Osteoblast (primary cell): ENCODE results near the gene TMTC1. TPM values are rescaled to one million over a fixed set of nuclear protein-coding genes. Genes with fewer than 3 reads are reported as not detected.

Experiments used
- DNase-seq: peaks from one replicate; pipeline ENCODE4 v3.0.0; 2011; ENCODE audit warnings: low spot score, mixed read lengths; ENCODE audit not compliant: insufficient read length; ENCODE audit errors: missing footprints
- H2AFZ ChIP-seq: 2 replicates; pipeline ENCODE4 v1.6.0; 2011; ENCODE audit warnings: mild to moderate bottlenecking, low read length
- H3K27ac ChIP-seq: 2 replicates; pipeline ENCODE4 v1.5.1; 2011; ENCODE audit warnings: mild to moderate bottlenecking, low read depth, low read length, moderate library complexity
- H3K27me3 ChIP-seq: 2 replicates; pipeline ENCODE4 v1.6.0; 2012; ENCODE audit warnings: mild to moderate bottlenecking, control low read depth, inconsistent platforms, low read length, moderate library complexity; ENCODE audit not compliant: insufficient read depth
- H3K36me3 ChIP-seq: 2 replicates; pipeline ENCODE4 v1.5.1; 2011; ENCODE audit warnings: mild to moderate bottlenecking, low read length, control low read depth, moderate library complexity; ENCODE audit not compliant: insufficient read depth
- H3K4me1 ChIP-seq: 2 replicates; pipeline ENCODE4 v1.5.1; 2011; ENCODE audit warnings: mild to moderate bottlenecking, low read length, control low read depth, moderate library complexity; ENCODE audit not compliant: insufficient read depth
- H3K4me2 ChIP-seq: 2 replicates; pipeline ENCODE4 v1.6.0; 2011; ENCODE audit warnings: mild to moderate bottlenecking, low read length; ENCODE audit not compliant: insufficient read depth
- H3K4me3 ChIP-seq: fragments of 200-600 bp; sonication (generic); 3 replicates; pipeline ENCODE4 v1.5.1; 2012; ENCODE audit warnings: mild to moderate bottlenecking, low read length, inconsistent platforms; ENCODE audit not compliant: insufficient read depth
- H3K79me2 ChIP-seq: 2 replicates; pipeline ENCODE4 v1.6.0; 2012; ENCODE audit warnings: mild to moderate bottlenecking, low read length, control low read depth, inconsistent platforms; ENCODE audit not compliant: insufficient read depth
- H3K9me3 ChIP-seq: 2 replicates; pipeline ENCODE4 v1.5.1; 2011; ENCODE audit warnings: low read depth, low read length, control low read depth
- H4K20me1 ChIP-seq: 2 replicates; pipeline ENCODE4 v1.6.0; 2012; ENCODE audit warnings: mild to moderate bottlenecking, low read length, control low read depth; ENCODE audit not compliant: insufficient read depth
- total RNA-seq: library from RNA; depleted of rRNA; stranded (reverse); fragments of >200 nt; gene quantifications from 2 replicates; pipeline ENCODE4 v1.2.3, GENCODE V29; 2012
- TF ChIP-seq, protein P1 (sequence below): IDR thresholded peaks from 2 replicates; pipeline ENCODE4 v1.5.1; 2011; ENCODE audit warnings: mild to moderate bottlenecking, low read depth, low read length, moderate library complexity; ENCODE audit errors: extremely low read depth

The TMTC1 gene
- total RNA-seq, 1 donor = 50.3 TPM

DNA sequence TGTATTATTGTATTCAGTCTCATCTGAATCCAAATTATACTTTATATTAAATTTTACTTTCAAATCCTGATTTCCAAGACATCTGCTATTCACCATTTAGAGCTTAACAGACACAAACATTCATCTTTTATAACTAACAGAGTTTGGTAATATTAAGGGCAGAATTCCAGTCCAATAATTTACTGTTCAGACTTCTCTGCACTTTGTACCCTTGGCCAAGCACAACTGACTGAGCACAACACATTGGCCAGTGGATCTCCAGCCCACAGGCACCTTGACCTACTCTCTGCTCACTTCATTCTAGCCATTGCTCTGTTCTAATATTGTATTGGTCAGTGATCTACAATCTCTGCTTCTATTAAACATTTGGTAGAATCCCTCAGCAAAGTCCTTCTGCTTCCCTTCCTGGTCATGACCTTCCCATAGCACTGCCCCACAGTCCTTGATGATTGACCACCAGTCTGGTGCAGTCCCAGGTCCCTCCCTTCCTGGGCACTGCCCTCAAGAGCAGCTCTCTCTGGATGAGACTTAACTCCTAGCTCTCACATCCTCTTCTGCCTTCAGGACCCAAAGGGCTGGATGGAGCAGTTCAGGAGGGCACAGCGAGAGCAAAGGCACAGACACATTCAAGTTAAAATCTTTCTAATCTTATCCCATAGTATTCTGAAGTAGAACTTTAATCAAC is 188.5 kb downstream of the TMTC1 start:
- H3K4me3 ChIP-seq = no peak overlapping the region
- no peaks in the 10 kb centered on the region for H3K36me3 ChIP-seq
- no peak for DNase-seq
- peaks cover 20% of the 10 kb centered on the region for H3K4me1 ChIP-seq
- H4K20me1 ChIP-seq = no peaks in the 10 kb centered on the region
- H3K79me2 ChIP-seq = no peaks in the 10 kb centered on the region
- TF ChIP-seq, protein P1, sequence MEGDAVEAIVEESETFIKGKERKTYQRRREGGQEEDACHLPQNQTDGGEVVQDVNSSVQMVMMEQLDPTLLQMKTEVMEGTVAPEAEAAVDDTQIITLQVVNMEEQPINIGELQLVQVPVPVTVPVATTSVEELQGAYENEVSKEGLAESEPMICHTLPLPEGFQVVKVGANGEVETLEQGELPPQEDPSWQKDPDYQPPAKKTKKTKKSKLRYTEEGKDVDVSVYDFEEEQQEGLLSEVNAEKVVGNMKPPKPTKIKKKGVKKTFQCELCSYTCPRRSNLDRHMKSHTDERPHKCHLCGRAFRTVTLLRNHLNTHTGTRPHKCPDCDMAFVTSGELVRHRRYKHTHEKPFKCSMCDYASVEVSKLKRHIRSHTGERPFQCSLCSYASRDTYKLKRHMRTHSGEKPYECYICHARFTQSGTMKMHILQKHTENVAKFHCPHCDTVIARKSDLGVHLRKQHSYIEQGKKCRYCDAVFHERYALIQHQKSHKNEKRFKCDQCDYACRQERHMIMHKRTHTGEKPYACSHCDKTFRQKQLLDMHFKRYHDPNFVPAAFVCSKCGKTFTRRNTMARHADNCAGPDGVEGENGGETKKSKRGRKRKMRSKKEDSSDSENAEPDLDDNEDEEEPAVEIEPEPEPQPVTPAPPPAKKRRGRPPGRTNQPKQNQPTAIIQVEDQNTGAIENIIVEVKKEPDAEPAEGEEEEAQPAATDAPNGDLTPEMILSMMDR = no peak
- no peak overlapping the region for H2AFZ ChIP-seq
- no peak overlapping the region for H3K4me2 ChIP-seq
- no peaks in the 10 kb centered on the region for H3K9me3 ChIP-seq
- no peak overlapping the region for H3K27ac ChIP-seq
- H3K27me3 ChIP-seq = no peaks in the 10 kb centered on the region

DNA sequence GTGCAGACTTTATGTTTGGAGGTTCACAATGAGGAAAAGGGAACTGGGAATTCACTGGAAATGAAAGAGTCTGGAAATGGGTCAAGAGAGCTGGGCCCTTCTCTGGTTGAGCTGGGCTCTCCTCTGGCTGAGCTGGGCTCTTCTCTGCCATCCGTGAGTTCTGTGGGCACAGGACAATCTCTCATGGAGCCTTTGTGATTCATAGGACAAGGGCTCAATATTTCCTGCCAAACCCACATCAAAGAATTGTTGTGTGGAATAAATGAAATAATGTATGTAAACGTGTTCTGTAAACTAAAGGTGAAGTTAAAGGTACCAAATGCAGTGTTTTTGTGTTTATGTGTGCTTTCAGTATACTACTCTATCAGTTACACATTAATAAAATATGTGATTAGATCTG is 190.7 kb downstream of the TMTC1 start:
- no peaks in the 10 kb centered on the region for H3K9me3 ChIP-seq
- TF ChIP-seq, protein P1 = no peak
- no peaks in the 10 kb centered on the region for H3K79me2 ChIP-seq
- peaks cover 8% of the 10 kb centered on the region for H3K4me1 ChIP-seq
- H2AFZ ChIP-seq = no peak overlapping the region
- no peak overlapping the region for H3K4me3 ChIP-seq
- H3K27ac ChIP-seq = no peak overlapping the region
- H3K36me3 ChIP-seq = no peaks in the 10 kb centered on the region
- H3K4me2 ChIP-seq = no peak overlapping the region
- no peaks in the 10 kb centered on the region for H4K20me1 ChIP-seq
- no peak for DNase-seq
- H3K27me3 ChIP-seq = no peaks in the 10 kb centered on the region

DNA sequence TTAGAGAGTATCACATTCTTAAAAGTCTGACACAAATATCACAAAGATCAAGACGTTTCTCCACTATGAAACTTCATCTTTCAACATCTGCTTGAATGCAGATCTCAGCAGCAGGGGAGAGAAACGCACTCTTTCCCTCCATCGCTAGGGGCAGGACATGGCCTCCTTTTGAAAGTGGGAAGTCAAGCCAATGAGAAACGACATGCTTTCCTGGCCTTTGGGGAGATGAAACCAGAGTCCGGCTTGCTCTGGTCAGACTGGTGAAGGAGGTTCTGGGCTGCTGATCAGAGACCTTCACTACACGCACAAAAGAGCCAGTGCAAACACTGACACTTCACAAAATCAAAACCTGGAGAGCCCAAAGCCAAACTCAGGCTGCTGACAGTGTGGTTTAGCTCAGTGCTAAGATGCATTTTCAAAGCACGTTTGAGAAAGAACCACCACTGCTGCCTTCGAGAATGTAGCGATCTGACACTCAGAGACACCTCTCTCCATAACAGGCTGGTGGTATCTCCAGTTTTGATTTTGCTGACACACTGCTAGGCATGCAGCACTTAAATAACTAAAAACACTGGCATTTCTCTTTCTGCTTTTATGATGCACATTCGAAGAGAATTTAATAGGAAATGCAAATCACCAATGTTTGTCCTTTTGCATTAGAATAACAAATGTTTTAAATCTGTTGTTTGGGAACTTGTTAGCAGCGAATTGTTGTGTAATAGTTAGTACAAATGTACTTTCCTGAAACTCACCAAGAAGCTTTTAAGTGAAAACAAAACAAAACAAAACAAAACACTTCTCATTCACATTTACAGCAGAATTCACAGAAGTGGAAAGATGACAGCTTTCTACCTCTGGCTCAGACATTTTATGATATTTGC is 192.4 kb downstream of the TMTC1 start:
- no peaks in the 10 kb centered on the region for H4K20me1 ChIP-seq
- H3K4me2 ChIP-seq = peak overlapping the region; percentile 71
- H2AFZ ChIP-seq = peak overlapping the region; percentile 73
- DNase-seq = peak; percentile 58
- no peaks in the 10 kb centered on the region for H3K9me3 ChIP-seq
- H3K79me2 ChIP-seq = no peaks in the 10 kb centered on the region
- no peaks in the 10 kb centered on the region for H3K27me3 ChIP-seq
- no peaks in the 10 kb centered on the region for H3K36me3 ChIP-seq
- TF ChIP-seq, protein P1 = peak; percentile 66
- no peak overlapping the region for H3K27ac ChIP-seq
- H3K4me3 ChIP-seq = peak overlapping the region; percentile 27
- peaks cover 8% of the 10 kb centered on the region for H3K4me1 ChIP-seq

DNA sequence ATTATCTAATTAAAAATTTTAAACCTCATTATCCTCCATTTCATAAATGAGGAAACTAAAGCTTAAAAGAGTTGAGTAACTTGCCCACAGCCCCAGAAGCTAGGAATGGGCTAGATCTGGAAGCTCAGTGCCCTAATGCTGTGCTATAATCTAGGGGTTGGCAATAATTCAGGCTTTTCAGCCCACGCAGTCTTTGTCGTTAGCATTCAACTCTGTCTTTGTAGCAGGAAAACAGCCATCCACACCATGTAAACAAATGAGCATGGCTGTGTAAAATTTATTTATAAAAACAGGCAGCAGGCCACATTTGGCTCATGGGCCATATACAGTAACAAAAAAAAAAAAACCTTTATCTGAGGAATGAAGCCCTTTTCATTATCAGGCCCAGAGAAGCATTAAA is 193.9 kb downstream of the TMTC1 start:
- no peak overlapping the region for H3K4me2 ChIP-seq

More for the DNA sequence above, 193.9 kb downstream of the TMTC1 start:
- Histone ChIP-seq H3K4me1 (peaks cover 8% of the 10 kb centered on the region), H3K27ac (no peak overlapping the region), H4K20me1 (no peaks in the 10 kb centered on the region), H3K4me3 (no peak overlapping the region), H3K36me3 (no peaks in the 10 kb centered on the region), H3K9me3 (no peaks in the 10 kb centered on the region), H2AFZ (no peak overlapping the region), H3K79me2 (no peaks in the 10 kb centered on the region), H3K27me3 (no peaks in the 10 kb centered on the region)
- TF ChIP-seq, protein P1 = no peak
- DNase-seq = no peak
